HepG2 (cell line): ENCODE measurements around the gene MDP1. TPM values are rescaled to one million over a fixed set of nuclear protein-coding genes. Genes with fewer than 3 reads are reported as not detected.

Experiments used
- AKNA ChIP-seq: sonication (generic); formaldehyde crosslinking; IDR thresholded peaks from 2 replicates; pipeline ENCODE4 v1.4.0; 2020; ENCODE audit warnings: missing genetic modification reagents, borderline replicate concordance
- ARHGAP35 ChIP-seq: sonication (generic); formaldehyde crosslinking; IDR thresholded peaks from 2 replicates; pipeline ENCODE4 v1.9.0; 2022; ENCODE audit warnings: mild to moderate bottlenecking, inconsistent platforms, moderate library complexity, missing genetic modification reagents, borderline replicate concordance
- CBX5 ChIP-seq: sonication (generic); formaldehyde crosslinking; IDR thresholded peaks from 2 replicates; pipeline ENCODE4 v1.4.0; 2020; ENCODE audit warnings: missing genetic modification reagents, borderline replicate concordance
- E2F5 ChIP-seq: sonication (generic); formaldehyde crosslinking; conservative IDR thresholded peaks from 2 replicates; pipeline ENCODE4 v1.4.0; 2020; ENCODE audit warnings: missing genetic modification reagents
- HNRNPL ChIP-seq: fragments of 200-400 bp; formaldehyde crosslinking; IDR thresholded peaks from 2 replicates; pipeline ENCODE4 v1.6.1; 2017; ENCODE audit warnings: mild to moderate bottlenecking, low read depth, low read length
- HOXA3 ChIP-seq: sonication (generic); formaldehyde crosslinking; IDR thresholded peaks from 2 replicates; pipeline ENCODE4 v1.5.0; 2020; ENCODE audit warnings: missing genetic modification reagents
- MEIS1 ChIP-seq: sonication (generic); formaldehyde crosslinking; IDR thresholded peaks from 2 replicates; pipeline ENCODE4 v1.9.0; 2021; ENCODE audit warnings: mild to moderate bottlenecking, missing genetic modification reagents, moderate library complexity, borderline replicate concordance
- RAD21 ChIP-seq: fragments of 450-650 bp; formaldehyde crosslinking; IDR thresholded peaks from 2 replicates; pipeline ENCODE4 v1.5.0; 2020; ENCODE audit warnings: mild to moderate bottlenecking
- RFX3 ChIP-seq: IDR thresholded peaks from 2 replicates; pipeline ENCODE4 v1.6.1; 2016; ENCODE audit warnings: missing biosample characterization, missing genetic modification reagents
- SIX4 ChIP-seq: sonication (generic); formaldehyde crosslinking; IDR thresholded peaks from 2 replicates; pipeline ENCODE4 v1.4.0; 2020; ENCODE audit warnings: missing genetic modification reagents
- SMAD1 ChIP-seq: sonication (generic); formaldehyde crosslinking; IDR thresholded peaks from 2 replicates; pipeline ENCODE4 v1.4.0; 2020; ENCODE audit warnings: missing genetic modification reagents, low read depth, mild to moderate bottlenecking, borderline replicate concordance
- SMARCE1 ChIP-seq: fragments of 450-650 bp; IDR thresholded peaks from 2 replicates; pipeline ENCODE4 v1.6.1; 2017; ENCODE audit warnings: borderline replicate concordance
- ZFP36L1 ChIP-seq: sonication (generic); formaldehyde crosslinking; IDR thresholded peaks from 2 replicates; pipeline ENCODE4 v1.8.0; 2022; ENCODE audit warnings: mild to moderate bottlenecking, missing genetic modification reagents, moderate library complexity
- ZNF251 ChIP-seq: sonication (generic); formaldehyde crosslinking; IDR thresholded peaks from 2 replicates; pipeline ENCODE4 v1.9.0; 2021; ENCODE audit warnings: mild to moderate bottlenecking, missing genetic modification reagents
- ZNF260 ChIP-seq: sonication (generic); formaldehyde crosslinking; IDR thresholded peaks from 2 replicates; pipeline ENCODE4 v1.4.0; 2020; ENCODE audit warnings: missing genetic modification reagents, low read depth, mild to moderate bottlenecking, borderline replicate concordance
- ZNF326 ChIP-seq: sonication (generic); formaldehyde crosslinking; IDR thresholded peaks from 2 replicates; pipeline ENCODE4 v1.4.0; 2020; ENCODE audit warnings: missing genetic modification reagents, borderline replicate concordance
- ZNF530 ChIP-seq: sonication (generic); formaldehyde crosslinking; IDR thresholded peaks from 2 replicates; pipeline ENCODE4 v1.5.0; 2020; ENCODE audit warnings: low read depth, mild to moderate bottlenecking, missing genetic modification reagents
- ZNF556 ChIP-seq: sonication (generic); formaldehyde crosslinking; IDR thresholded peaks from 2 replicates; pipeline ENCODE4 v1.4.0; 2020; ENCODE audit warnings: mild to moderate bottlenecking, missing genetic modification reagents, borderline replicate concordance
- ZNF710 ChIP-seq: sonication (generic); formaldehyde crosslinking; IDR thresholded peaks from 2 replicates; pipeline ENCODE4 v1.5.0; 2020; ENCODE audit warnings: mild to moderate bottlenecking, missing genetic modification reagents, borderline replicate concordance
- ZNF747 ChIP-seq: sonication (generic); formaldehyde crosslinking; IDR thresholded peaks from 2 replicates; pipeline ENCODE4 v1.8.1; 2023; ENCODE audit warnings: missing genetic modification reagents, mild to moderate bottlenecking, borderline replicate concordance
- polyA plus RNA-seq, 8 experiments: library from polyadenylated mRNA; depleted of rRNA in 3 of 8; stranded (reverse) in 7 of 8; unstranded in 1 of 8; fragments of >200 nt; fragmentation: Illumina TruSeq in 4 of 8; extraction: Trizol in 4 of 8; gene quantifications; 2 replicates each; pipeline versions ENCODE4 v1.2.1 to v1.2.3, GENCODE V29; 2011 to 2016; ENCODE audit warnings: low read depth in 4 of 8, missing spikeins in 1 of 8, mixed read lengths in 1 of 8; ENCODE audit not compliant: insufficient read depth in 1 of 8
- total RNA-seq, 5 experiments: library from RNA; depleted of rRNA; stranded (reverse); fragments of >200 nt; fragmentation: Illumina TruSeq; extraction: Trizol; gene quantifications; 2 replicates each; pipeline ENCODE4 v1.2.3, GENCODE V29; 2016; ENCODE audit warnings: low read depth in 1 of 5

The MDP1 gene
- total and polyA plus RNA-seq, 2 of the 13 experiments (the other 11 are each of a cell fraction or from before 2014, with no cell fraction given): 44.1 to 48.7 TPM

GRCh38 chr14:24188251-24189058 is 27.4 kb downstream of the MDP1 start, which contains the start of gene IPO4 (continued):
- peak; percentile 90 for TF ChIP-seq ARHGAP35 (CRISPR knock-in tag)
- TF ChIP-seq ZNF260 (CRISPR knock-in tag): no peak
- TF ChIP-seq SIX4 (CRISPR knock-in tag): peak; percentile 90
- TF ChIP-seq HNRNPL: peak; percentile 62; the same call in 1 of the 2 replicates
- peak; percentile 77 for TF ChIP-seq RAD21 (CRISPR knock-in tag)
- no peak for TF ChIP-seq SMARCE1
- TF ChIP-seq ZNF530 (CRISPR knock-in tag): no peak
- TF ChIP-seq ZFP36L1 (CRISPR knock-in tag): peak; percentile 81; the same call in 1 of the 2 replicates
- peak; percentile 100 for TF ChIP-seq ZNF747
- peak; percentile 100 for TF ChIP-seq ZNF556 (CRISPR knock-in tag)
- 0 out of 2 replicates have a peak, but pooled peaks have one; percentile 13 for TF ChIP-seq AKNA
- peak; percentile 94; the same call in 1 of the 2 replicates for TF ChIP-seq MEIS1 (CRISPR knock-in tag)
- TF ChIP-seq ZNF326: no peak
- peak; percentile 95 for TF ChIP-seq ZNF710 (CRISPR knock-in tag)
- TF ChIP-seq RFX3 (CRISPR knock-in tag): peak; percentile 99
- peak; percentile 97 for TF ChIP-seq HOXA3 (CRISPR knock-in tag)
- peak; percentile 96 for TF ChIP-seq ZNF251 (CRISPR knock-in tag)
- peak; percentile 99 for TF ChIP-seq SMAD1
- TF ChIP-seq E2F5 (CRISPR knock-in tag): peak; percentile 82
- peak; percentile 100 for TF ChIP-seq CBX5 (CRISPR knock-in tag)
